SK-N-MC (cell line): ENCODE measurements around the gene DCST2.
A peak's percentile ranks its signal among the peaks of the same experiment; 100 is the strongest.

Experiments used
- EZH2 ChIP-seq: fragments of 200-600 bp; sonication (generic); IDR thresholded peaks from one replicate; pipeline ENCODE4 v1.6.1; 2017; ENCODE audit warnings: antibody characterized with exemption
- POLR2AphosphoS5 ChIP-seq: IDR thresholded peaks from 2 replicates; pipeline ENCODE4 v1.6.1; 2012; ENCODE audit warnings: mild to moderate bottlenecking, low read depth, low read length, borderline replicate concordance

- TF ChIP-seq POLR2AphosphoS5 (peak; percentile 86; the same call in 1 of the 2 replicates), EZH2 (no peak)
Observed at GRCh38 chr1:154974102-154974807, 59.3 kb downstream of the DCST2 start, which contains the start of gene CKS1B.
